22Rv1 (cell line): ENCODE data around the gene GULP1.

ENCODE experiments used
- H3K27ac ChIP-seq: fragments of 450-650 bp; 2 replicates; pipeline ENCODE4 v1.5.1; 2017
- CTCF ChIP-seq: fragments of 450-650 bp; IDR thresholded peaks from 2 replicates; pipeline ENCODE4 v1.5.1; 2017; ENCODE audit warnings: mild to moderate bottlenecking
- ZFX ChIP-seq: fragments of 450-650 bp; IDR thresholded peaks from 2 replicates; pipeline ENCODE4 v1.6.1; 2017; ENCODE audit warnings: antibody characterized with exemption, borderline replicate concordance

The GULP1 gene

GRCh38 chr2:188557081-188557480 is 265.4 kb downstream of the GULP1 start:
- no peak for TF ChIP-seq ZFX
- TF ChIP-seq CTCF, result no peak

GRCh38 chr2:188559455-188559854 is 267.8 kb downstream of the GULP1 start:
- 0 out of 2 replicates have a peak overlapping the region, but pooled peaks have one; percentile 10 for H3K27ac ChIP-seq

More at GRCh38 chr2:188557081-188557480, 265.4 kb downstream of the GULP1 start:
- H3K27ac ChIP-seq, result peak overlapping the region; percentile 11; the same call in 1 of the 2 replicates

- TF ChIP-seq ZFX (no peak), CTCF (no peak)
- H3K27ac ChIP-seq, result no peak overlapping the region
These were observed 269.9 kb downstream of the GULP1 start for GRCh38 chr2:188561473-188561979.

- TF ChIP-seq ZFX (no peak), CTCF (no peak)
- peak overlapping the region; percentile 94 for H3K27ac ChIP-seq
These were observed 277.9 kb downstream of the GULP1 start for GRCh38 chr2:188569431-188570165.

- peak overlapping the region; percentile 94 for H3K27ac ChIP-seq
- TF ChIP-seq ZFX, result no peak
- TF ChIP-seq CTCF, result no peak
These were observed 278.7 kb downstream of the GULP1 start for GRCh38 chr2:188570370-188570769.

- H3K27ac ChIP-seq, result peak overlapping the region; percentile 94
- no peak for TF ChIP-seq ZFX
These were observed 280.0 kb downstream of the GULP1 start for GRCh38 chr2:188571543-188572303.

GRCh38 chr2:188572592-188572991 is 280.9 kb downstream of the GULP1 start:
- TF ChIP-seq CTCF, result no peak
- TF ChIP-seq ZFX, result no peak
- peak overlapping the region; percentile 94 for H3K27ac ChIP-seq

GRCh38 chr2:188573453-188573852 is 281.8 kb downstream of the GULP1 start:
- no peak for TF ChIP-seq CTCF
- no peak for TF ChIP-seq ZFX

More at GRCh38 chr2:188573453-188573852, 281.8 kb downstream of the GULP1 start:
- H3K27ac ChIP-seq, result peak overlapping the region; percentile 94
